ENCODE results near the gene MRGPRX4. TPM values are rescaled to one million over a fixed set of nuclear protein-coding genes. Genes with fewer than 3 reads are reported as not detected.
"Not testable (repeated sequence)": the region's sequence is repeated elsewhere in the genome, so short reads cannot be mapped to it uniquely, and the experiment has no call there.

MRGPRX4 gene
- polyA plus RNA-seq (ENCODE audit: insufficient read length in 3 of 3), result not detected

- DNase-seq (ENCODE audit: low read depth in 3 of 3, low spot score in 2 of 3), result no peak
Measured at GRCh38 chr11:18172666-18173065, at the start of gene MRGPRX4. Gene MRGPRX4 (plus strand): TSS chr11:18172837. CDS start chr11:18173257, 420 bp downstream.

- DNase-seq (ENCODE audit: low read depth in 3 of 3, low spot score in 2 of 3), result not testable (repeated sequence)
Measured at GRCh38 chr11:18131115-18131514, 41.5 kb upstream of the MRGPRX4 start.

- no peak for DNase-seq (ENCODE audit: low read depth in 3 of 3, low spot score in 2 of 3)
Measured at GRCh38 chr11:18132341-18132740, 40.3 kb upstream of the MRGPRX4 start, which contains the start of gene MRGPRX3. Gene MRGPRX3 (plus strand): TSS chr11:18132571. CDS start chr11:18137203, 4,632 bp downstream.

- DNase-seq (ENCODE audit: low read depth in 3 of 3, low spot score in 2 of 3), result no peak
Measured at GRCh38 chr11:18135308-18135707, 37.3 kb upstream of the MRGPRX4 start.

GRCh38 chr11:18137186-18137800 is 35.3 kb upstream of the MRGPRX4 start:
- no peak for DNase-seq (ENCODE audit: low read depth in 3 of 3, low spot score in 2 of 3)

GRCh38 chr11:18140145-18140544 is 32.5 kb upstream of the MRGPRX4 start:
- DNase-seq (ENCODE audit: low read depth in 3 of 3, low spot score in 2 of 3), result no peak

- DNase-seq (ENCODE audit: low read depth in 3 of 3, low spot score in 2 of 3), result no peak
Measured at GRCh38 chr11:18144243-18144642, 28.4 kb upstream of the MRGPRX4 start.

- no peak for DNase-seq (ENCODE audit: low read depth in 3 of 3, low spot score in 2 of 3)
Measured at GRCh38 chr11:18145025-18145424, 27.6 kb upstream of the MRGPRX4 start.

- DNase-seq (ENCODE audit: low read depth in 3 of 3, low spot score in 2 of 3), result no peak
Measured at GRCh38 chr11:18145837-18146236, 26.8 kb upstream of the MRGPRX4 start.

GRCh38 chr11:18151581-18151980 is 21.1 kb upstream of the MRGPRX4 start:
- DNase-seq (ENCODE audit: low read depth in 3 of 3, low spot score in 2 of 3), result no peak

- DNase-seq (ENCODE audit: low read depth in 3 of 3, low spot score in 2 of 3), result no peak
Measured at GRCh38 chr11:18168372-18168771, 4.3 kb upstream of the MRGPRX4 start.

GRCh38 chr11:18171377-18172000 is 1.1 kb upstream of the MRGPRX4 start:
- peak in 1 of 3 donors; percentile 1 for DNase-seq (ENCODE audit: low read depth in 3 of 3, low spot score in 2 of 3)

- no peak for DNase-seq (ENCODE audit: low read depth in 3 of 3, low spot score in 2 of 3)
Measured at GRCh38 chr11:18173225-18173866, 709 bp downstream of the MRGPRX4 start.

GRCh38 chr11:18188796-18189195 is 16.2 kb downstream of the MRGPRX4 start:
- no peak for DNase-seq (ENCODE audit: low read depth in 3 of 3, low spot score in 2 of 3)

GRCh38 chr11:18189476-18190245 is 17.0 kb downstream of the MRGPRX4 start:
- not testable (repeated sequence) for DNase-seq (ENCODE audit: low read depth in 3 of 3, low spot score in 2 of 3)

- no peak for DNase-seq (ENCODE audit: low read depth in 3 of 3, low spot score in 2 of 3)
Measured at GRCh38 chr11:18191376-18191775, 18.7 kb downstream of the MRGPRX4 start.

- DNase-seq (ENCODE audit: low read depth in 3 of 3, low spot score in 2 of 3), result no peak
Measured at GRCh38 chr11:18193010-18193409, 20.4 kb downstream of the MRGPRX4 start.

GRCh38 chr11:18196532-18196931 is 23.9 kb downstream of the MRGPRX4 start:
- no peak for DNase-seq (ENCODE audit: low read depth in 3 of 3, low spot score in 2 of 3)

GRCh38 chr11:18197738-18198137 is 25.1 kb downstream of the MRGPRX4 start:
- not testable (repeated sequence) for DNase-seq (ENCODE audit: low read depth in 3 of 3, low spot score in 2 of 3)

GRCh38 chr11:18203723-18204122 is 31.1 kb downstream of the MRGPRX4 start:
- no peak for DNase-seq (ENCODE audit: low read depth in 3 of 3, low spot score in 2 of 3)

GRCh38 chr11:18204220-18204619 is 31.6 kb downstream of the MRGPRX4 start:
- DNase-seq (ENCODE audit: low read depth in 3 of 3, low spot score in 2 of 3), result no peak

Data from right renal cortex interstitium (tissue), 3 donors.